ENCODE data around the gene WWTR1.

Gene WWTR1

GRCh38 chr3:149657926-149658743 lies at the start of gene WWTR1:
Gene WWTR1, minus strand, starts transcription at chr3:149658025. Its CDS starts 719 bp downstream, at chr3:149657306.
- Histone ChIP-seq H3K27me3 (ENCODE audit: control insufficient read depth in 1 of 2, insufficient read depth in 2 of 2, low read length in 2 of 2) (no peaks in the 10 kb centered on the region), H3K36me3 (ENCODE audit: insufficient read depth, low read length) (no peaks in the 10 kb centered on the region), H3K27ac (ENCODE audit: low read depth, low read length) (peak within 1 kb of the TSS; percentile 98), H3K9me3 (ENCODE audit: low read length) (no peaks in the 10 kb centered on the region), H3K9ac (ENCODE audit: low read length) (peak within 1 kb of the TSS; percentile 91), H3K4me1 (ENCODE audit: insufficient read depth, low read length) (peaks cover 30% of the 10 kb centered on the region), H3K4me3 (ENCODE audit: low read depth in 1 of 2, low read length in 2 of 2) (peak within 1 kb of the TSS; percentile 77 to 88)

- no peak overlapping the region for H3K27ac ChIP-seq (ENCODE audit: low read depth, low read length)
- no peaks in the 10 kb centered on the region for H3K27me3 ChIP-seq (ENCODE audit: control insufficient read depth in 1 of 2, insufficient read depth in 2 of 2, low read length in 2 of 2)
- H3K9me3 ChIP-seq (ENCODE audit: low read length), result no peaks in the 10 kb centered on the region
- peaks cover 4% of the 10 kb centered on the region for H3K4me1 ChIP-seq (ENCODE audit: insufficient read depth, low read length)
- no peaks in the 10 kb centered on the region for H3K36me3 ChIP-seq (ENCODE audit: insufficient read depth, low read length)
- no peak overlapping the region for H3K9ac ChIP-seq (ENCODE audit: low read length)
- no peak overlapping the region for H3K4me3 ChIP-seq (ENCODE audit: low read depth in 1 of 2, low read length in 2 of 2)
These were observed 49.1 kb upstream of the WWTR1 start for GRCh38 chr3:149706905-149707304.

GRCh38 chr3:149705416-149705815 lies 47.6 kb upstream of the WWTR1 start:
- no peak overlapping the region for H3K27ac ChIP-seq (ENCODE audit: low read depth, low read length)

GRCh38 chr3:149703466-149703865 lies 45.6 kb upstream of the WWTR1 start:
- Histone ChIP-seq H3K27ac (ENCODE audit: low read depth, low read length) (no peak overlapping the region), H3K9ac (ENCODE audit: low read length) (no peak overlapping the region), H3K27me3 (ENCODE audit: control insufficient read depth in 1 of 2, insufficient read depth in 2 of 2, low read length in 2 of 2) (no peaks in the 10 kb centered on the region), H3K9me3 (ENCODE audit: low read length) (no peaks in the 10 kb centered on the region), H3K4me1 (ENCODE audit: insufficient read depth, low read length) (peaks cover 4% of the 10 kb centered on the region), H3K36me3 (ENCODE audit: insufficient read depth, low read length) (no peaks in the 10 kb centered on the region), H3K4me3 (ENCODE audit: low read depth in 1 of 2, low read length in 2 of 2) (no peak overlapping the region)

More at GRCh38 chr3:149705416-149705815, 47.6 kb upstream of the WWTR1 start:
- no peak overlapping the region for H3K9ac ChIP-seq (ENCODE audit: low read length)
- no peaks in the 10 kb centered on the region for H3K9me3 ChIP-seq (ENCODE audit: low read length)
- no peaks in the 10 kb centered on the region for H3K36me3 ChIP-seq (ENCODE audit: insufficient read depth, low read length)
- H3K4me1 ChIP-seq (ENCODE audit: insufficient read depth, low read length), result peaks cover 4% of the 10 kb centered on the region
- no peaks in the 10 kb centered on the region for H3K27me3 ChIP-seq (ENCODE audit: control insufficient read depth in 1 of 2, insufficient read depth in 2 of 2, low read length in 2 of 2)
- H3K4me3 ChIP-seq (ENCODE audit: low read depth in 1 of 2, low read length in 2 of 2), result no peak overlapping the region

- Histone ChIP-seq H3K27me3 (ENCODE audit: control insufficient read depth in 1 of 2, insufficient read depth in 2 of 2, low read length in 2 of 2) (no peaks in the 10 kb centered on the region), H3K9me3 (ENCODE audit: low read length) (no peaks in the 10 kb centered on the region), H3K4me1 (ENCODE audit: insufficient read depth, low read length) (peaks cover 4% of the 10 kb centered on the region), H3K36me3 (ENCODE audit: insufficient read depth, low read length) (no peaks in the 10 kb centered on the region), H3K9ac (ENCODE audit: low read length) (no peak overlapping the region), H3K27ac (ENCODE audit: low read depth, low read length) (no peak overlapping the region), H3K4me3 (ENCODE audit: low read depth in 1 of 2, low read length in 2 of 2) (no peak overlapping the region)
These were observed 45.0 kb upstream of the WWTR1 start for GRCh38 chr3:149702691-149703441.

GRCh38 chr3:149701977-149702350 lies 44.1 kb upstream of the WWTR1 start:
- Histone ChIP-seq H3K4me1 (ENCODE audit: insufficient read depth, low read length) (peaks cover 4% of the 10 kb centered on the region), H3K9ac (ENCODE audit: low read length) (no peak overlapping the region), H3K9me3 (ENCODE audit: low read length) (no peaks in the 10 kb centered on the region), H3K27me3 (ENCODE audit: control insufficient read depth in 1 of 2, insufficient read depth in 2 of 2, low read length in 2 of 2) (no peaks in the 10 kb centered on the region), H3K4me3 (ENCODE audit: low read depth in 1 of 2, low read length in 2 of 2) (no peak overlapping the region), H3K36me3 (ENCODE audit: insufficient read depth, low read length) (no peaks in the 10 kb centered on the region), H3K27ac (ENCODE audit: low read depth, low read length) (no peak overlapping the region)

- no peak overlapping the region for H3K4me3 ChIP-seq (ENCODE audit: low read depth in 1 of 2, low read length in 2 of 2)
- no peaks in the 10 kb centered on the region for H3K27me3 ChIP-seq (ENCODE audit: control insufficient read depth in 1 of 2, insufficient read depth in 2 of 2, low read length in 2 of 2)
- no peaks in the 10 kb centered on the region for H3K36me3 ChIP-seq (ENCODE audit: insufficient read depth, low read length)
- H3K4me1 ChIP-seq (ENCODE audit: insufficient read depth, low read length), result peaks cover 4% of the 10 kb centered on the region
- H3K9me3 ChIP-seq (ENCODE audit: low read length), result no peaks in the 10 kb centered on the region
- H3K9ac ChIP-seq (ENCODE audit: low read length), result no peak overlapping the region
- no peak overlapping the region for H3K27ac ChIP-seq (ENCODE audit: low read depth, low read length)
These were observed 43.6 kb upstream of the WWTR1 start for GRCh38 chr3:149701206-149701976.

- Histone ChIP-seq H3K4me3 (ENCODE audit: low read depth in 1 of 2, low read length in 2 of 2) (no peak overlapping the region), H3K27ac (ENCODE audit: low read depth, low read length) (no peak overlapping the region), H3K27me3 (ENCODE audit: control insufficient read depth in 1 of 2, insufficient read depth in 2 of 2, low read length in 2 of 2) (no peaks in the 10 kb centered on the region), H3K9ac (ENCODE audit: low read length) (no peak overlapping the region), H3K4me1 (ENCODE audit: insufficient read depth, low read length) (no peaks in the 10 kb centered on the region), H3K9me3 (ENCODE audit: low read length) (no peaks in the 10 kb centered on the region), H3K36me3 (ENCODE audit: insufficient read depth, low read length) (no peaks in the 10 kb centered on the region)
These were observed 30.4 kb upstream of the WWTR1 start for GRCh38 chr3:149688122-149688757.

- H3K4me3 ChIP-seq (ENCODE audit: low read depth in 1 of 2, low read length in 2 of 2), result no peak overlapping the region
- H3K36me3 ChIP-seq (ENCODE audit: insufficient read depth, low read length), result no peaks in the 10 kb centered on the region
- no peaks in the 10 kb centered on the region for H3K9me3 ChIP-seq (ENCODE audit: low read length)
- H3K4me1 ChIP-seq (ENCODE audit: insufficient read depth, low read length), result no peaks in the 10 kb centered on the region
- no peak overlapping the region for H3K9ac ChIP-seq (ENCODE audit: low read length)
- no peaks in the 10 kb centered on the region for H3K27me3 ChIP-seq (ENCODE audit: control insufficient read depth in 1 of 2, insufficient read depth in 2 of 2, low read length in 2 of 2)
- no peak overlapping the region for H3K27ac ChIP-seq (ENCODE audit: low read depth, low read length)
These were observed 29.2 kb upstream of the WWTR1 start for GRCh38 chr3:149686996-149687395.

GRCh38 chr3:149678351-149678950 lies 20.6 kb upstream of the WWTR1 start:
- no peaks in the 10 kb centered on the region for H3K9me3 ChIP-seq (ENCODE audit: low read length)
- H3K4me1 ChIP-seq (ENCODE audit: insufficient read depth, low read length), result no peaks in the 10 kb centered on the region
- no peaks in the 10 kb centered on the region for H3K27me3 ChIP-seq (ENCODE audit: control insufficient read depth in 1 of 2, insufficient read depth in 2 of 2, low read length in 2 of 2)
- no peak overlapping the region for H3K9ac ChIP-seq (ENCODE audit: low read length)
- no peak overlapping the region for H3K27ac ChIP-seq (ENCODE audit: low read depth, low read length)
- H3K4me3 ChIP-seq (ENCODE audit: low read depth in 1 of 2, low read length in 2 of 2), result no peak overlapping the region
- no peaks in the 10 kb centered on the region for H3K36me3 ChIP-seq (ENCODE audit: insufficient read depth, low read length)

Measured in muscle layer of colon (tissue), 2 donors.